ENCODE data around the gene MPZ. TPM values are rescaled to one million over a fixed set of nuclear protein-coding genes. Genes with fewer than 3 reads are reported as not detected.
"Not testable (repeated sequence)": the region's sequence is repeated elsewhere in the genome, so short reads cannot be mapped to it uniquely, and the experiment has no call there.

MPZ gene
- total and polyA plus RNA-seq, 5 donors from 2014 or later: 2.3 TPM; not detected in 4

- peaks cover 75% of the 10 kb centered on the region for H3K27me3 Mint-ChIP-seq
- DNase-seq: no peak
- H3K9me3 Mint-ChIP-seq: peaks cover 0 to 23% (median 10%) of the 10 kb centered on the region in 7 donors
- H3K36me3 Mint-ChIP-seq: peaks cover 4% of the 10 kb centered on the region
- H3K36me3 ChIP-seq (ENCODE audit: control insufficient read depth, insufficient read depth, low read length): no peaks in the 10 kb centered on the region
- no peak overlapping the region for H3K4me3 ChIP-seq (ENCODE audit: low read depth, low read length)
- H3K27me3 ChIP-seq (ENCODE audit: control insufficient read depth, insufficient read depth, low read length): peaks cover 31% of the 10 kb centered on the region
- peak overlapping the region in 2 of 4 donors; percentile 70 to 71 for H3K4me3 Mint-ChIP-seq
- H3K4me1 ChIP-seq (ENCODE audit: control insufficient read depth, insufficient read depth, low read length, poor library complexity, severe bottlenecking): peaks cover 13% of the 10 kb centered on the region
- H3K4me1 Mint-ChIP-seq: peaks cover 0 to 18% (median 7%) of the 10 kb centered on the region in 4 donors
- no peak for ATAC-seq (ENCODE audit: low read depth in 2 of 2)
- H3K27ac ChIP-seq (ENCODE audit: insufficient read depth, low read length, poor library complexity, severe bottlenecking): no peak overlapping the region
- peaks cover 13 to 17% of the 10 kb centered on the region in 2 experiments for H3K9me3 ChIP-seq (ENCODE audit: control insufficient read depth in 2 of 2, low read length in 2 of 2)
- no peak overlapping the region for H3K27ac Mint-ChIP-seq
Measured at GRCh38 chr1:161259345-161259702, 50.4 kb downstream of the MPZ start.

- H3K36me3 ChIP-seq (ENCODE audit: control insufficient read depth, insufficient read depth, low read length): no peaks in the 10 kb centered on the region
- peaks cover 31% of the 10 kb centered on the region for H3K27me3 ChIP-seq (ENCODE audit: control insufficient read depth, insufficient read depth, low read length)
- peaks cover 0 to 18% (median 7%) of the 10 kb centered on the region in 4 donors for H3K4me1 Mint-ChIP-seq
- no peak within 1 kb of the TSS for H3K27ac Mint-ChIP-seq
- H3K4me1 ChIP-seq (ENCODE audit: control insufficient read depth, insufficient read depth, low read length, poor library complexity, severe bottlenecking): peaks cover 13% of the 10 kb centered on the region
- H3K4me3 Mint-ChIP-seq: peak within 1 kb of the TSS in 3 of 4 donors; percentile 71 to 88 (median 81)
- peaks cover 0 to 23% (median 10%) of the 10 kb centered on the region in 7 donors for H3K9me3 Mint-ChIP-seq
- no peak within 1 kb of the TSS for H3K4me3 ChIP-seq (ENCODE audit: low read depth, low read length)
- H3K27ac ChIP-seq (ENCODE audit: insufficient read depth, low read length, poor library complexity, severe bottlenecking): no peak within 1 kb of the TSS
- peaks cover 4% of the 10 kb centered on the region for H3K36me3 Mint-ChIP-seq
- H3K27me3 Mint-ChIP-seq: peaks cover 76% of the 10 kb centered on the region
- DNase-seq (peak in 2 of 3 donors; percentile 20 to 56), ATAC-seq (ENCODE audit: low read depth in 2 of 2) (peak; percentile 43 to 53)
- H3K9me3 ChIP-seq (ENCODE audit: control insufficient read depth in 2 of 2, low read length in 2 of 2): peaks cover 13 to 17% of the 10 kb centered on the region in 2 experiments
Measured at GRCh38 chr1:161258439-161259344, 51.1 kb downstream of the MPZ start, which contains the start of gene PCP4L1. Gene PCP4L1 (plus strand): TSS chr1:161258745. CDS start chr1:161258975, 230 bp downstream.

GRCh38 chr1:161257109-161257508 is 52.7 kb downstream of the MPZ start:
- not testable (repeated sequence) for H3K36me3 ChIP-seq (ENCODE audit: control insufficient read depth, insufficient read depth, low read length); H3K36me3 Mint-ChIP-seq; ATAC-seq (ENCODE audit: low read depth in 2 of 2); H3K27ac Mint-ChIP-seq; H3K4me3 Mint-ChIP-seq; H3K4me3 ChIP-seq (ENCODE audit: low read depth, low read length); DNase-seq; H3K27ac ChIP-seq (ENCODE audit: insufficient read depth, low read length, poor library complexity, severe bottlenecking)
- peaks cover 13 to 17% of the 10 kb centered on the region in 2 experiments for H3K9me3 ChIP-seq (ENCODE audit: control insufficient read depth in 2 of 2, low read length in 2 of 2)
- H3K9me3 Mint-ChIP-seq: peaks cover 0 to 23% (median 10%) of the 10 kb centered on the region in 7 donors
- peaks cover 31% of the 10 kb centered on the region for H3K27me3 ChIP-seq (ENCODE audit: control insufficient read depth, insufficient read depth, low read length)
- H3K4me1 Mint-ChIP-seq: peaks cover 0 to 18% (median 7%) of the 10 kb centered on the region in 4 donors
- peaks cover 13% of the 10 kb centered on the region for H3K4me1 ChIP-seq (ENCODE audit: control insufficient read depth, insufficient read depth, low read length, poor library complexity, severe bottlenecking)
- peaks cover 72% of the 10 kb centered on the region for H3K27me3 Mint-ChIP-seq

GRCh38 chr1:161255955-161256520 is 53.7 kb downstream of the MPZ start:
- peaks cover 0 to 15% (median 7%) of the 10 kb centered on the region in 4 donors for H3K4me1 Mint-ChIP-seq
- peaks cover 73% of the 10 kb centered on the region for H3K27me3 Mint-ChIP-seq
- Histone ChIP-seq H3K9me3 (ENCODE audit: control insufficient read depth in 2 of 2, low read length in 2 of 2) (peaks cover 13 to 17% of the 10 kb centered on the region in 2 experiments), H3K4me1 (ENCODE audit: control insufficient read depth, insufficient read depth, low read length, poor library complexity, severe bottlenecking) (peaks cover 13% of the 10 kb centered on the region), H3K27me3 (ENCODE audit: control insufficient read depth, insufficient read depth, low read length) (peaks cover 23% of the 10 kb centered on the region)
- not testable (repeated sequence) for H3K27ac Mint-ChIP-seq; H3K36me3 Mint-ChIP-seq; H3K27ac ChIP-seq (ENCODE audit: insufficient read depth, low read length, poor library complexity, severe bottlenecking); ATAC-seq (ENCODE audit: low read depth in 2 of 2); H3K4me3 ChIP-seq (ENCODE audit: low read depth, low read length); DNase-seq; H3K36me3 ChIP-seq (ENCODE audit: control insufficient read depth, insufficient read depth, low read length); H3K4me3 Mint-ChIP-seq
- peaks cover 0 to 23% (median 10%) of the 10 kb centered on the region in 7 donors for H3K9me3 Mint-ChIP-seq

DNA sequence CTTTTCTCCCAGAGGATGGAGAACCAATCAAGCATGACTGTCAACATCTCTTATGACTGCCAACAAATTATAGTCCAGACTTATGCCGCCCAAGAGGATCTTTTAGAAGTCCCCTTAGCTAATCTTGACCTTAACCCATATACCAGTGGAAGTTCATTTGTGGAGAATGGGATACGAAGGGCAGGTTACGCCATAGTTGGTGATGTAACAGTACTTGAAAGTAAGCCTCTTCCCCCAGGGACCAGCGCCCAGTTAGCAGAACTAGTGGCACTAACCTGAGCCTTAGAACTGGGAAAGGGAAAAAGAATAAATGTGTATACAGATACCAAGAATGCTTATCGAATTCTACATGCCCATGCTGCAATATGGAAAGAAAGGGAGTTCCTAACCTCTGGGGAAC is 54.5 kb downstream of the MPZ start:
- Mint-ChIP-seq H3K27me3 (peaks cover 70% of the 10 kb centered on the region), H3K4me1 (peaks cover 0 to 15% (median 7%) of the 10 kb centered on the region in 4 donors), H3K9me3 (peaks cover 0 to 23% (median 10%) of the 10 kb centered on the region in 7 donors)
- H3K27ac Mint-ChIP-seq; H3K36me3 Mint-ChIP-seq; H3K4me3 ChIP-seq (ENCODE audit: low read depth, low read length); H3K27ac ChIP-seq (ENCODE audit: insufficient read depth, low read length, poor library complexity, severe bottlenecking); DNase-seq; H3K4me3 Mint-ChIP-seq; ATAC-seq (ENCODE audit: low read depth in 2 of 2); H3K36me3 ChIP-seq (ENCODE audit: control insufficient read depth, insufficient read depth, low read length): not testable (repeated sequence)
- Histone ChIP-seq H3K27me3 (ENCODE audit: control insufficient read depth, insufficient read depth, low read length) (peaks cover 18% of the 10 kb centered on the region), H3K9me3 (ENCODE audit: control insufficient read depth in 2 of 2, low read length in 2 of 2) (peaks cover 13 to 17% of the 10 kb centered on the region in 2 experiments), H3K4me1 (ENCODE audit: control insufficient read depth, insufficient read depth, low read length, poor library complexity, severe bottlenecking) (peaks cover 13% of the 10 kb centered on the region)

Other genes starting within 250 kb of the MPZ start
- 204 TPM for gene ARHGAP30, start 240.1 kb downstream of the MPZ start, total RNA-seq
- gene ARHGAP30, start 240.1 kb downstream of the MPZ start, polyA plus RNA-seq: 100 to 1,000 TPM; 144 to 159 (median 151) TPM
- not detected for gene NECTIN4, start 220.4 kb downstream of the MPZ start, total RNA-seq
- gene NECTIN4, start 220.4 kb downstream of the MPZ start, polyA plus RNA-seq: under 1 TPM in 1 of 4 donors, not detected in 3; 0.05 TPM
- not detected for gene KLHDC9, start 211.6 kb downstream of the MPZ start, total RNA-seq
- under 1 TPM in 2 of 4 donors, not detected in 2; 0.28 to 0.46 TPM for gene KLHDC9, start 211.6 kb downstream of the MPZ start, polyA plus RNA-seq
- 48.0 TPM for gene PFDN2, start 191.9 kb downstream of the MPZ start, total RNA-seq
- gene PFDN2, start 191.9 kb downstream of the MPZ start, polyA plus RNA-seq: 100 to 1,000 TPM in 2 of 4 donors, 10 to 100 TPM in 2; 90.9 to 109 (median 98.6) TPM
- 28.2 TPM for gene NIT1, start 191.9 kb downstream of the MPZ start, total RNA-seq
- gene NIT1, start 191.9 kb downstream of the MPZ start, polyA plus RNA-seq: 10 to 100 TPM; 21.1 to 24.5 (median 22.2) TPM
- gene DEDD, start 177.3 kb downstream of the MPZ start, total RNA-seq: 40.9 TPM
- 10 to 100 TPM; 39.5 to 46.4 (median 41.8) TPM for gene DEDD, start 177.3 kb downstream of the MPZ start, polyA plus RNA-seq
- 115 TPM for gene UFC1, start 156.0 kb downstream of the MPZ start, total RNA-seq
- 100 to 1,000 TPM; 147 to 188 (median 171) TPM for gene UFC1, start 156.0 kb downstream of the MPZ start, polyA plus RNA-seq
- 36.9 TPM for gene USP21, start 150.5 kb downstream of the MPZ start, total RNA-seq
- gene USP21, start 150.5 kb downstream of the MPZ start, polyA plus RNA-seq: 10 to 100 TPM; 18.8 to 27.0 (median 22.1) TPM
- 45.3 TPM for gene PPOX, start 143.5 kb downstream of the MPZ start, total RNA-seq
- 10 to 100 TPM; 18.0 to 32.9 (median 22.3) TPM for gene PPOX, start 143.5 kb downstream of the MPZ start, polyA plus RNA-seq
- gene B4GALT3, start 132.5 kb downstream of the MPZ start, total RNA-seq: 68.1 TPM
- 100 to 1,000 TPM in 1 of 4 donors, 10 to 100 TPM in 3; 75.6 to 104 (median 84.9) TPM for gene B4GALT3, start 132.5 kb downstream of the MPZ start, polyA plus RNA-seq
- gene ADAMTS4, start 110.9 kb downstream of the MPZ start, total RNA-seq: 5.3 TPM
- 1 to 10 TPM in 1 of 4 donors, under 1 TPM in 2, not detected in 1; 0.36 to 1.4 (median 0.37) TPM for gene ADAMTS4, start 110.9 kb downstream of the MPZ start, polyA plus RNA-seq
- gene NDUFS2, start 107.6 kb downstream of the MPZ start, total RNA-seq: 67.5 TPM
- gene NDUFS2, start 107.6 kb downstream of the MPZ start, polyA plus RNA-seq: 100 to 1,000 TPM; 107 to 128 (median 117) TPM
- gene FCER1G, start 94.7 kb downstream of the MPZ start, total RNA-seq: 2.9 TPM
- 100 to 1,000 TPM in 2 of 4 donors, 10 to 100 TPM in 2; 48.4 to 121 (median 101) TPM for gene FCER1G, start 94.7 kb downstream of the MPZ start, polyA plus RNA-seq
- not detected for gene APOA2, start 86.3 kb downstream of the MPZ start, total RNA-seq
- not detected for gene APOA2, start 86.3 kb downstream of the MPZ start, polyA plus RNA-seq
- gene TOMM40L, start 83.9 kb downstream of the MPZ start, total RNA-seq: 8.6 TPM
- 1 to 10 TPM; 5.3 to 7.1 (median 6.0) TPM for gene TOMM40L, start 83.9 kb downstream of the MPZ start, polyA plus RNA-seq
- gene NR1I3, start 71.8 kb downstream of the MPZ start, total RNA-seq: not detected
- under 1 TPM in 1 of 4 donors, not detected in 3; 0.21 TPM for gene NR1I3, start 71.8 kb downstream of the MPZ start, polyA plus RNA-seq
- not detected for gene PCP4L1, start 51.2 kb downstream of the MPZ start, total RNA-seq
- under 1 TPM in 1 of 4 donors, not detected in 3; 0.38 TPM for gene PCP4L1, start 51.2 kb downstream of the MPZ start, polyA plus RNA-seq
- 80.9 TPM for gene SDHC, start 4.4 kb upstream of the MPZ start, total RNA-seq
- gene SDHC, start 4.4 kb upstream of the MPZ start, polyA plus RNA-seq: 100 to 1,000 TPM; 198 to 294 (median 247) TPM
- not detected for gene CFAP126, start 57.9 kb upstream of the MPZ start, total RNA-seq
- not detected for gene CFAP126, start 57.9 kb upstream of the MPZ start, polyA plus RNA-seq
- not detected for gene FCGR2A, start 195.5 kb upstream of the MPZ start, total RNA-seq
- gene FCGR2A, start 195.5 kb upstream of the MPZ start, polyA plus RNA-seq: under 1 TPM in 2 of 4 donors, not detected in 2; 0.17 to 0.76 TPM
- not detected for gene HSPA6, start 214.6 kb upstream of the MPZ start, total RNA-seq
- not detected for gene HSPA6, start 214.6 kb upstream of the MPZ start, polyA plus RNA-seq
- not detected for gene FCGR3A, start 239.8 kb upstream of the MPZ start, total RNA-seq
- gene FCGR3A, start 239.8 kb upstream of the MPZ start, polyA plus RNA-seq: under 1 TPM in 3 of 4 donors, not detected in 1; 0.52 to 0.83 (median 0.79) TPM

All from CD4-positive, CD25-positive, alpha-beta regulatory T cell (primary cell).